Measurements from ENCODE around the gene MAP1LC3A.

DNA sequence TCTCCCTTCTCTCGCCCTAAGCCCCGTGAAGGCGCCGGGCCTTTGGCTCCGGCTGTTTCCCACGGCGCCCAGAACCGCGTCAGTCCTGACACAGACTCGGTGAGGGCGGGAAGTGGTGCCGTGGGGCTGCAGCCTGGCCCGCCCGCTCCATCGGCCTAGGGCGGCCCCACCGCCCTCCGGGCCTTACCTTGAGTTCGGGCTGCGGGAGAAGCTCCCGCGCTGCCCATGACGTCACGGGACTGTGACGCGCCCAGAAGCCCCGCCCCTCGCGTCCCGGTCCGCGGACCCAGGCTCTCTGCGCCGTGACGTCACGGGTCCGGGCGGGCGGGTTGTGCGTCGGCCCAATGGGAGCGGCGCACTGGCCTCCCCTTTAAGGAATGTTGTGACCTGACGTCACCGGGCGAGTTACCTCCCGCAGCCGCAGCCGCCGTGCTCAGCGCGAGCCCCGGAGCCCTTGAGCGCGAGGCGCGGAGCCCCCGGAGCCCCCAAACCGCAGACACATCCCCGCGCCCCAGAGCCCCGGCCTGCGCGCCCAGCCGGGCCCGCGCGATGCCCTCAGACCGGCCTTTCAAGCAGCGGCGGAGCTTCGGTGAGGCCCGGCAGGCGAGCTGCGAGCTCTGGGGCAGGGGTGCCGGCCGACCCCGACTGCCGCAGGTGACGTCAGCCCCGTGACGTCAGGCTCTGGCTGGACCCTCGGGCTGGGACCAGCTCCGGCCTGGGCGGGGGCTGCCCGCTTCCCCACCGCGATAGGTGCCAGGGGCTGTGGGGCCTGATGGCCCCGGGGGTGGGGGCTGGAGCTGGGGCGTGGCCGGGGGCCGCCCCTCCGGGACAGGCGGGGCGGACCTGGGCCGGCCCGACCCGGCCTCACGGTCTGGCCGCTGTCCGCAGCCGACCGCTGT, at the start of gene MAP1LC3A:
- no peak for TF ChIP-seq POLR2A (IDR thresholded peaks at IDR 0.05; ENCODE audit: low read depth, low read length)
- no peak for TF ChIP-seq POLR2AphosphoS5 (IDR thresholded peaks at IDR 0.05; ENCODE audit: low read depth, low read length)
- TF ChIP-seq PAX5 (IDR thresholded peaks at IDR 0.05; ENCODE audit: insufficient read depth, low read length, severe bottlenecking): no peak
